GM11168 (cell line): ENCODE measurements around the gene ENTPD6.

ENCODE experiments used
- in situ Hi-C: fragments of 300-500 bp; cut with MboI; formaldehyde crosslinking; loops from one replicate; pipeline ENCODE4 v1.12.0; 2022; ENCODE audit warnings: low sequenced_read_pairs; ENCODE audit not compliant: unreplicated experiment

Gene ENTPD6

DNA sequence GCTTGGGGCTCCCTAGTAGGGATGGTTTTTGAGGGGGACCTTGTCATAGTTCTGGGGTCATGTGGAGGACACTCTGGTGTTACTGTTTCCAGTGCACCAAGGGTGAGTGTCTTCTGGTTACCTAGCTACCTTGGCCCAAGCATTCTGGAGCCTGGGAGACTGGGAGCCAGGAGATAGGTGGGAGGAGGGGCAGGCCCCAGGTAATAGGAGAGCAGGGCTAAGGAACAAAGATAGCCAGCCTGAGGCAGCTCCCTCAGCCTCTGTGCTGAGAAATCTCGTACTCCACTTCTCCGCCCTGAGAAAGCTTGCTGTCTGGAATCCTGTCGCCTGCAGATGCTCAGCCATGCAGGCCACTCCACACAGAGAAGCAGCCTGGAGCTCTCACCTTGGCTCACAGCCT, 8.3 kb upstream of the ENTPD6 start:
- in situ Hi-C loops, result loop anchor here (25.0 kb wide), 1 partner anchor 175 kb away; no protein-coding TSS in a partner anchor

DNA sequence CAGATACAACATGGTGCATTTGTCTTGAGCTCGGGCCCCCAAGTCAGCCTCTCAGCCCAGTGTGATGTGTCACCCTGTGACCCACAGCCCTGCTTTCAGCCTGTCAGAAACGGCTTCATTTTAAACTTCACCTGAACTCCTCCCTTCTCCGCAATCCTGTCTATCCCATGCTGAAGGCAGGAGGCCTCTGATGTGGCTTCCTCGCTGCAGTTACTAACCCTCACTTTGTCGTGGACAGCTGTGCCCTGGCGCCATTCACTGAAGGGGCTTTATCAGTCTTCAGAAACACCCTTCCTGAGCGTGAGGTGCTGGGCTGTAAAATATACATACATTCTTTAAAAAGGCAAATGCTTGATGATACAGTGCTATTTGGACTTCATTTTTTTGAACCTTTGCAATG, 7.9 kb upstream of the ENTPD6 start:
- in situ Hi-C loops, result loop anchor here (25.0 kb wide), 1 partner anchor 175 kb away; no protein-coding TSS in a partner anchor

DNA sequence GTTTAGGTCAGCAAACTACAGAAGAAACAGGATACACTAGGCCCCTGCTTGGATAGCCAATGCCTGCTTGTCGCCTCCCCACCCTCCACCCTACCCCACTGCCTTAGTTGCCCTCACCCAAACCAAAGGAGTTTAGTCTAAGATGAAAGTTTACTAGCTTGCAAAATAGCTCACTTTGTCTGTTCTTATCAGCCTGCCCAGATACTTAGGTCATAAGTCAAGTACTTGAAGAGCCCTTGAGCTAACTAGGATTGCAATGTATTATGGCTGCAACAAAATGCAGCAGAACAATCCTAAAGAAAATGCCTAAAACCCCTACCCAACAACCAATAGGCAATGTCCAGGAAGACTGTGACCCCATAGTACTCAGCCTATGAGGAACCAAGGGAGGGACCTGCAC, 7.3 kb upstream of the ENTPD6 start:
- in situ Hi-C loops, result loop anchor here (25.0 kb wide), 1 partner anchor 176 kb away; no protein-coding TSS in a partner anchor

- in situ Hi-C loops, result loop anchor here (25.0 kb wide), 1 partner anchor 179 kb away; no protein-coding TSS in a partner anchor
Observed at GRCh38 chr20:25191051-25191450, 4.5 kb upstream of the ENTPD6 start.

DNA sequence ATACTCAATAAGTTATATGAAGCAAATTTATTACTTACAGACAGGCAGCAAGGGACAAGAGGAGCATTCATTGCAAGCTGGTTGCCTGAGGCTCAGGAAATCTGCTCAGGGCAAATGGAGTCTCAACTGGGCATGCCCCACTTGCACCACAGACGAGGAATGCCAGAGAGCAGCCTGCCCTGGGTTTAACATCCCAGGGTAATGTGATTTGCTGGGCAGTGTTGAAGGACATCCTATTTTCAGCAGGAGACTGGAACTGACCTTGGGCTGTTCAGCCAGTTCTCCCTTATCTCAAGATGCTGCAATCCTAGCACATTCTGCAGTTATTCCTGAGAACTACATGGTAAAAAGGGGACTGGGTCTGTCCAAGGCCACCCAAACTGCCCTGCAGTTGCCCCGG, 3.8 kb upstream of the ENTPD6 start:
- in situ Hi-C loops, result loop anchor here (25.0 kb wide), 1 partner anchor 179 kb away; no protein-coding TSS in a partner anchor

- in situ Hi-C loops, result loop anchor here (25.0 kb wide), 1 partner anchor 182 kb away; no protein-coding TSS in a partner anchor
Observed at GRCh38 chr20:25193843-25194242, 1.7 kb upstream of the ENTPD6 start.

DNA sequence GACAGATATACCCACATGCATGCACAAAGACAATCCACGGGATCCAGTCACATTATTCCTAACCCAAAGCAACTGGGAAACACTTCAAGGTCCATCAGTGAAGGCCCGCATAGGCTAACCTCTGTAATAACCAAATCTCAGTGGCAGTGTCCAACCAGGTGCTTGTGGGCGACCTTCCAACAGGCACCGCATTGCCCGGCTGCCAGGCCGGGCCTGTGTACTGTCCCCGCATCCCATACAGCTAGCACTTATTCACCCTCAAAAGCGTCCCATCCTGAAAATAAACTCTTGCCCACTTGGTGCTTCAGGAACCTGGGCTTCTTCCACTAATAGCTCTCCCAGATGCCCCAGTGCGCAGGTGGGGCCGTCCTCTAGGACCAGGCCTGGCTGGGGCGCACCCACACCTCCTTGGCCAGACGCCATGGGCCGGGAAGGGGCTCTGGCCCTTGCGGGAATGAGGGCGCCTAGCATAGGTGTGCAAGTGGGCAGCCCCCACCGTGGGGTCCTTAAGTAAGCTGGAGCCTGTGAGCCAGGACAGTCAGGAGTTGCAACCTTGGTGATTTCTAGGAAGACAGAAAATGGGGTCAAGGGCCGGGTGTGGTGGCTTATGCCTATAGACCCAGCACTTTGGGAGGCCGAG, 1.1 kb upstream of the ENTPD6 start:
- in situ Hi-C loops, result loop anchor here (25.0 kb wide), 1 partner anchor 182 kb away; no protein-coding TSS in a partner anchor

DNA sequence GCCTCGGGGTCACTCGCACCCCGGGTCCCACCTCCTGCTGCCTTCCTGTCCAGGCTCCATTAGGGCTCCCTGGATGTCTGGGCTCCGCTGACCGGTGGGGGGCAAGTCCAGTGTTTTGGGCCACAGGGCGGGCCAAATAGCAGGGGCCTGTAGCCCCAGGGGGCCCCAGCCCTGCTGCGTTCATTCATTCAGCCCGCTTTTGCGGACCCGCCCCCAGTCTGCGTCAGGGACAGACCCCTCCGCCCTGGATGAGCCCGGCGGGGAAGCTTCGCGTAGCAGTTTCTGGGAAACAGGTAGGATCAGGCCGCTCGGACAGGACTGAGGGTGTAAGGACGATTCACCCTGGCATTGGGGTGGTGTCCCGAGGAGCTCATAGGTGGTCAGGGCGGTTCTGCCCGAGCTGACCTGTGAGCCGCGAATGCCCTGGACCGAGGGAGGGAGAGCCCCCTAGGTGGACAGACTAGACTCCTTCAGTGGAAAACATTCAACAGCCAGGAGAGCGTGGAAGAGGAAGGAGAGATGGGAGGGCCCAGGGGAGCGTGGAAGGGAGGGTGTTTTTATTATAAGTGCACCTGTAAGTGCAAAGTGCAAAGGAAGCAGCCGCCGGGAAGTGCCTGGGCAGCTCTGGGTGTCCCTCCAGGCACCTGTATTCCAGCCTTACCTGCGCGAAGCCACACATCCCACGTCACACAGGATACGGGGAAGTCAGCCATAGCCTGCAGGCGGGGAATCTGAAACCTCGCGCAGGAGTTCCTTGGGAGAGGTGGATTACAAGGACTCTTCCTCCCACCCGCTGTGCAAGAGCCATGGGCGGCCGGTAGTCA, 662 bp downstream of the ENTPD6 start:
- in situ Hi-C loops, result loop anchor here (25.0 kb wide), 1 partner anchor 184 kb away; no protein-coding TSS in a partner anchor

- in situ Hi-C loops, result loop anchor here (25.0 kb wide), 1 partner anchor 184 kb away; no protein-coding TSS in a partner anchor
Observed at GRCh38 chr20:25196786-25197120, 1.2 kb downstream of the ENTPD6 start.

DNA sequence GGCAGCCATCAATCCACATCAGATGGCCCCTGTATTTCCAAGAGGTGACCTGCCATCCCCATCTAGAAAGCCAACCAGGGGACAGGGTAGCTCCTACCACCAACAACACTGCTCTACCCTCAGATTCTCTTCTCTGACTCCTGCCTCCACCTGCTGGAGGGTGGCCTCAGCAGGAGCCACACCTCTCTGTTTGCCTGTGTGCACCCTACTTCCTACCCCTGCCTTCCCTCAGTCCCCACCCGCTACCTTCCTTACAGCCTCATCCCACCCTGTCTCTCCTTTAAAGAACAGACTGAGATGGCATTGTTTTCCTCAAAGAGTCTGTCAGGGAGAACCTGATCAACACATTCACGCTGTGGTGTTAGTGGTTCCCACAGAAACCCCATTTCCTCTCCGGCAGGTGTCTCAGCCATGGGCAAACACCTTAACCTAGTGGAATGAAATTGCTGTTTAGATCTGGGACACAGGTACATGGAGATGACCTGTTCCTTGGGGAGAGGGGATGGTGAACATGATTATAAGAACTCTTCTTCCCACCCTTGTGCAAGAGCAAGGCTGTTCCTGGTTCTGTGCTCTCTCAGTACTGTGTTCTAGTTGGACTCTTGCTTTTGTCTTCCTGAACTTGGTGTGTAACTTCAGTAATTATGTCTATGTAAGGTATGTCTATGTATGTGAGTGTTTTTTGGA, 1.8 kb downstream of the ENTPD6 start:
- in situ Hi-C loops, result loop anchor here (25.0 kb wide), 1 partner anchor 185 kb away; no protein-coding TSS in a partner anchor

DNA sequence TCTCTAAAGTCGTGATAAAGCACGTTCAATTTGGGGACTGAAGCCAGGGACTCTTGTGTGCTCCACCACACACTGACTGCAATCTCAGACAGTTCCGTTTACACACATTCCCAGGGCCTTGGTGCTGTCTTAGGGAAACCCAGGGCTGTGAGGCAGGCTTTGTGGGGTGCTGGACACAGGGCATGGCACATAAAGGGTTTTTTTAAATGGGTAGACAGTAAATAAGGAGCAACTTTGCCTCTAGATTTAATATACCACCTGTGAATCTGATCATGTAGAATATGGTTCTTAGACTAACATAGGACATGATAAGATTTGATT, 2.3 kb downstream of the ENTPD6 start:
- in situ Hi-C loops, result loop anchor here (25.0 kb wide), 1 partner anchor 186 kb away; no protein-coding TSS in a partner anchor

- in situ Hi-C loops, result loop anchor here (25.0 kb wide), 1 partner anchor 187 kb away; no protein-coding TSS in a partner anchor
Observed at GRCh38 chr20:25198663-25199383, 3.3 kb downstream of the ENTPD6 start.

DNA sequence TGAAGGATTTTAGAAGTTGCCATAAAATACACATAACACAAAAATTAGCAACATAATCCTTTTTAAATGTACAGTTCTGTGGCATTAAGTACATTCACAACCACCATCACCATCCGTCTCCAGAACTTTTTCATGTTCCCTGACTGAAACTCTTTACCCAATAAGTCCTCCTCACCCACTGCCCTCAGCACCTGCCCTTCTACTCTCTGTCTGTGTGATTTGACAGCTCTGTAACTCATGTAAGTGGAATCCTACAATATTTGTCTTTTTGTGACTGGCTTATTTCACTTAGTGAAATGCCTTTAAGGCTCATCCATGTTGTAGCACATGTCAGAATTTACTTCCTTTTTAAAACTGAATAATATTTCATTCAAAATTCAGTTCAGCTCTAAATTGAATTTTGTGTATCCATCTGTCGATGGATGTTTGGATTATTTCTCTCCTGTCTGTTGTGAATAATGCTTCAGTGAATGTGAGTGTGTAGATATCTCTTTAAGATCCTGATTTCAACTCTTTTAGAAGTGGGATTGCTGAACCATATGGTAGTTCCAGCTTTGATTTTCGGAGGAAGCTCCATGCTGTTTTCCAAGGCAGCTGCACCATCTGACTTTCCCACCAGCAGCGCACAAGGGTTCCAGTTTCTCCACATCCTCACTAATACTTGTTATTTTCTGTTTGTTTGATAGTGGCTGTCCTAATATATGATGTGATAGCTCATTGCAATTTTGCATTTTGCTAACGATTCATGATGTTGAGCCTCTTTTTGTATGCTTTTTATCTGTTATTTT, 4.2 kb downstream of the ENTPD6 start:
- in situ Hi-C loops, result loop anchor here (25.0 kb wide), 1 partner anchor 187 kb away; no protein-coding TSS in a partner anchor

GRCh38 chr20:25203089-25203488, 7.6 kb downstream of the ENTPD6 start:
- in situ Hi-C loops, result no loop called here

GRCh38 chr20:25203871-25204320, 8.4 kb downstream of the ENTPD6 start:
- in situ Hi-C loops, result no loop called here

DNA sequence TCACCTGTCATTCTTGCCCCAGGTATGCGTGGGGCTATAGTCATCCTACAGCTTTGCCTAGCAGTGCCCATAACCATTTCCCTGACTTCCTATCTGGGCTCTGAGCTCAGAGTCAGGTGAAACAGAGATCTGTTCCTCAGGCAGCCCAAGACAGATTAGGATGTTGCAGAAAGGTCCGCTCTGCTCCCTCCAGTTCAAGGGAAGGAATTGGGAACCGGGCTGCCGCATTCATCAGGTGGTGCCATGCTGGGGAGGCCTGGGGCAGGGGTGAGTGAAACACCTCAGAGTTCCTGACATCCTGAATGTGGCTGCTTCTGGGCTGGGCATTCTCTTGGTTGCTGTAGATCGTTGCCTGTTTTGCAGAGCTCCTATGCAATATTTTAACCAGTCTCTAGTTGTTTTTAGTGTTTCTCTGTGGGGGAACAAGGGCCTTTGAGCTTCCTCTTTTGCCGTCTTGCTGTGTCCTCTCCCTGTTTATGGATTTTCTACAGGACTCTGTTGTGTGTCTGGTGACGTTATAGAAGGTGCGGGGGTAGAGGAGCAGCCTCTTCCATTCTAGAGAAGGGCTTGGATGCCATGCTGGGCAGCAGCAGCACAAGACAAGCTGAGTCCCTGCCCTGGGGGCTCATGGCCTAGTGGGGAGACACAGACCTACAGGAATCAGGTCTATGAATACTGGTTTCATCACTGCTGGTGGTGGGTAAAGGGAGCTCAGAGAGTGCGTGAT, 9.2 kb downstream of the ENTPD6 start:
- in situ Hi-C loops, result no loop called here

DNA sequence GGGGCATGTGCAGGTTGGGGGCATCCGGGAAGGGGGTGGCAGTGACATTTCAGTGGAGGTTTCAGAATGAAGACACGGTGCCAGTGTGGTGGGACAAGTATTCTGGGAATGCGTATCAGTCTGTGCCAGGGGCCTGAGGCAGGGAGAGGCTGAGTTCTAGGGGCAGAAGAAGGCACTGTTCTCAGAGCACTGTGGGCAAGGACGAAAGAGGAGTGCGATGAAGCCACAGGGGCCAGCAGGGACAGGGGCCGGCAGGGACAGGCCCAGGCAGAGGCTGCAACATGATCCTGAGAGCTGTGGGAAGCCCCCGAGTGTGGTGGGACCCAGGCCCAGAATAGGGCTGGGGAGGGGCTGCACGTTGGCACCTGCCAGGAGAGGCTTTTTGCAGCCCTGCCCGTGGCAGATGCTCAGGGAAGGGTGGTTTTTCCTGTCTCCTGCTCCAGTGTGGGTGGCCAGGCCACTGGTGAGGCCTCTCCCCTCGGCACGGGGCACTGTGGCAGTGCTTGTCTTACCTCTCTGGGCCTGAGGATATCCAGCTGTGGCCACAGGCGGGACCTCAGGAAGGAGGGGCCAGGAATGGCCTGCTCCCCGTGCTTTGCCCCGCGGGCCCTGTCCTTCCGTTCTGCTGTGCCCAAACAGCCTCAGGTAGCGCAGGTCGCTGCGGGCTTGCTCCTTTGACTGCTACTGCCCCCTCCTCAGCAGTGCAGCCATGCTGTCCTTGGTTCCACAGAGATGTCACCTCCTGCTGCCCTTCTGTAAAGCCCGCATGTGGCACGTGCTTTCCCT, 10.0 kb downstream of the ENTPD6 start:
- in situ Hi-C loops, result no loop called here

GRCh38 chr20:25206063-25206403, 10.5 kb downstream of the ENTPD6 start:
- in situ Hi-C loops, result no loop called here
